OCI-LY3 (cell line): ENCODE data around the gene CYP27A1.

Experiments used
- EZH2phosphoT487 ChIP-seq: fragments of 200-600 bp; shearing (Covaris generic); IDR thresholded peaks from 2 replicates; pipeline ENCODE4 v1.6.1; 2018; ENCODE audit warnings: antibody characterized with exemption, mixed run types, low read depth
- TF ChIP-seq, protein P1 (sequence below): fragments of 200-600, 300-600 bp; sonication (generic); IDR thresholded peaks from 2 replicates; pipeline ENCODE4 v1.5.1; 2014; ENCODE audit warnings: antibody characterized with exemption, low read length, low read depth

DNA sequence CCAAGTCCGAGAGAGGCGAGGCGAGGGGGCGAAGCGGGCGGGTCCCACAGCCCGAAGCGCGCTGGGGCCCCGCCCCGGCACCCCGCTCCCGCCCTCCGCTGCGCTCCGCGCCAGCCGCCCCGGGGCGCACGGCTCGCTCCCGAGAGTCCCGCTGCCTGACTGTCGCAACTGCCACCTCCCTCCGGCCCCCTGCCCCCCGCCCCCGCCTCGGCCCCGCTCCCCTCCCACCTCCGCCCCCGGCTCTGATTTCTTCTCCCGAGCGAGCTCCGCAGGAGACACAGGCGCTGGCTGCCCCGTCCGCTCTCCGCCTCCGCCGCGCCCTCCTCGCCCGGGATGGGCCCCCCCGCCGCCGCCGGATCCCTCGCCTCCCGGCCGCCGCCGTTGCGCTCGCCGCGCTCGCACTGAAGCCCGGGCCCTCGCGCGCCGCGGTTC is 77.6 kb downstream of the CYP27A1 start, which contains the start of gene WNT6:
- TF ChIP-seq, protein P1, sequence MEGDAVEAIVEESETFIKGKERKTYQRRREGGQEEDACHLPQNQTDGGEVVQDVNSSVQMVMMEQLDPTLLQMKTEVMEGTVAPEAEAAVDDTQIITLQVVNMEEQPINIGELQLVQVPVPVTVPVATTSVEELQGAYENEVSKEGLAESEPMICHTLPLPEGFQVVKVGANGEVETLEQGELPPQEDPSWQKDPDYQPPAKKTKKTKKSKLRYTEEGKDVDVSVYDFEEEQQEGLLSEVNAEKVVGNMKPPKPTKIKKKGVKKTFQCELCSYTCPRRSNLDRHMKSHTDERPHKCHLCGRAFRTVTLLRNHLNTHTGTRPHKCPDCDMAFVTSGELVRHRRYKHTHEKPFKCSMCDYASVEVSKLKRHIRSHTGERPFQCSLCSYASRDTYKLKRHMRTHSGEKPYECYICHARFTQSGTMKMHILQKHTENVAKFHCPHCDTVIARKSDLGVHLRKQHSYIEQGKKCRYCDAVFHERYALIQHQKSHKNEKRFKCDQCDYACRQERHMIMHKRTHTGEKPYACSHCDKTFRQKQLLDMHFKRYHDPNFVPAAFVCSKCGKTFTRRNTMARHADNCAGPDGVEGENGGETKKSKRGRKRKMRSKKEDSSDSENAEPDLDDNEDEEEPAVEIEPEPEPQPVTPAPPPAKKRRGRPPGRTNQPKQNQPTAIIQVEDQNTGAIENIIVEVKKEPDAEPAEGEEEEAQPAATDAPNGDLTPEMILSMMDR, result no peak
- TF ChIP-seq EZH2phosphoT487, result no peak
